Measurements from ENCODE around the gene PROKR1.

DNA sequence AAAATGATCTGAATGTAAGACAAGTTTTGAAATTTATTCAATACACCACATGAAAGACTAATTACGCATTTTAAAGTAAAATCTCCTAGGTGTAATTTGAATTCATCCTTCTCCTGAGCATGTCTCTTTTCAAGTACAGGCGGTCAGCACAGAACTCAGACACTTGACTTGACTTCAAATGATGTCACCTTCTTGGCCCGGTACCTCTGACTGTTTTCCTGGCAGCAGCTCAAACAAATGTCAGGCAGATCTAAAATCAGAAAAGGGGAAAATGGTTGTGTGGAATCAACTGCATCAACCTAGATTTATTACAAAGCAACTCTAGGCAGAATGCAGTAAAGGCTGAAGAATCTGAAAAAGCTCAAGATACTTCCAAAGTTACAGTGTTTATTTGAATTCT is 11.4 kb upstream of the PROKR1 start:
- TF ChIP-seq, protein P1, sequence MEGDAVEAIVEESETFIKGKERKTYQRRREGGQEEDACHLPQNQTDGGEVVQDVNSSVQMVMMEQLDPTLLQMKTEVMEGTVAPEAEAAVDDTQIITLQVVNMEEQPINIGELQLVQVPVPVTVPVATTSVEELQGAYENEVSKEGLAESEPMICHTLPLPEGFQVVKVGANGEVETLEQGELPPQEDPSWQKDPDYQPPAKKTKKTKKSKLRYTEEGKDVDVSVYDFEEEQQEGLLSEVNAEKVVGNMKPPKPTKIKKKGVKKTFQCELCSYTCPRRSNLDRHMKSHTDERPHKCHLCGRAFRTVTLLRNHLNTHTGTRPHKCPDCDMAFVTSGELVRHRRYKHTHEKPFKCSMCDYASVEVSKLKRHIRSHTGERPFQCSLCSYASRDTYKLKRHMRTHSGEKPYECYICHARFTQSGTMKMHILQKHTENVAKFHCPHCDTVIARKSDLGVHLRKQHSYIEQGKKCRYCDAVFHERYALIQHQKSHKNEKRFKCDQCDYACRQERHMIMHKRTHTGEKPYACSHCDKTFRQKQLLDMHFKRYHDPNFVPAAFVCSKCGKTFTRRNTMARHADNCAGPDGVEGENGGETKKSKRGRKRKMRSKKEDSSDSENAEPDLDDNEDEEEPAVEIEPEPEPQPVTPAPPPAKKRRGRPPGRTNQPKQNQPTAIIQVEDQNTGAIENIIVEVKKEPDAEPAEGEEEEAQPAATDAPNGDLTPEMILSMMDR (IDR thresholded peaks at IDR 0.05; ENCODE audit: insufficient read depth, low read length): no peak
- TF ChIP-seq, protein P2, sequence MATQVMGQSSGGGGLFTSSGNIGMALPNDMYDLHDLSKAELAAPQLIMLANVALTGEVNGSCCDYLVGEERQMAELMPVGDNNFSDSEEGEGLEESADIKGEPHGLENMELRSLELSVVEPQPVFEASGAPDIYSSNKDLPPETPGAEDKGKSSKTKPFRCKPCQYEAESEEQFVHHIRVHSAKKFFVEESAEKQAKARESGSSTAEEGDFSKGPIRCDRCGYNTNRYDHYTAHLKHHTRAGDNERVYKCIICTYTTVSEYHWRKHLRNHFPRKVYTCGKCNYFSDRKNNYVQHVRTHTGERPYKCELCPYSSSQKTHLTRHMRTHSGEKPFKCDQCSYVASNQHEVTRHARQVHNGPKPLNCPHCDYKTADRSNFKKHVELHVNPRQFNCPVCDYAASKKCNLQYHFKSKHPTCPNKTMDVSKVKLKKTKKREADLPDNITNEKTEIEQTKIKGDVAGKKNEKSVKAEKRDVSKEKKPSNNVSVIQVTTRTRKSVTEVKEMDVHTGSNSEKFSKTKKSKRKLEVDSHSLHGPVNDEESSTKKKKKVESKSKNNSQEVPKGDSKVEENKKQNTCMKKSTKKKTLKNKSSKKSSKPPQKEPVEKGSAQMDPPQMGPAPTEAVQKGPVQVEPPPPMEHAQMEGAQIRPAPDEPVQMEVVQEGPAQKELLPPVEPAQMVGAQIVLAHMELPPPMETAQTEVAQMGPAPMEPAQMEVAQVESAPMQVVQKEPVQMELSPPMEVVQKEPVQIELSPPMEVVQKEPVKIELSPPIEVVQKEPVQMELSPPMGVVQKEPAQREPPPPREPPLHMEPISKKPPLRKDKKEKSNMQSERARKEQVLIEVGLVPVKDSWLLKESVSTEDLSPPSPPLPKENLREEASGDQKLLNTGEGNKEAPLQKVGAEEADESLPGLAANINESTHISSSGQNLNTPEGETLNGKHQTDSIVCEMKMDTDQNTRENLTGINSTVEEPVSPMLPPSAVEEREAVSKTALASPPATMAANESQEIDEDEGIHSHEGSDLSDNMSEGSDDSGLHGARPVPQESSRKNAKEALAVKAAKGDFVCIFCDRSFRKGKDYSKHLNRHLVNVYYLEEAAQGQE (IDR thresholded peaks at IDR 0.05; ENCODE audit: insufficient replicate concordance, low read depth): no peak
- no peak for TF ChIP-seq POLR2AphosphoS5 (IDR thresholded peaks at IDR 0.05; ENCODE audit: low read depth)
- no peak for TF ChIP-seq GABPA (IDR thresholded peaks at IDR 0.05; ENCODE audit: low read depth)
